ENCODE measurements around the gene LGALS12.
"Not testable (repeated sequence)": the region's sequence is repeated elsewhere in the genome, so short reads cannot be mapped to it uniquely, and the experiment has no call there.

The LGALS12 gene

DNA sequence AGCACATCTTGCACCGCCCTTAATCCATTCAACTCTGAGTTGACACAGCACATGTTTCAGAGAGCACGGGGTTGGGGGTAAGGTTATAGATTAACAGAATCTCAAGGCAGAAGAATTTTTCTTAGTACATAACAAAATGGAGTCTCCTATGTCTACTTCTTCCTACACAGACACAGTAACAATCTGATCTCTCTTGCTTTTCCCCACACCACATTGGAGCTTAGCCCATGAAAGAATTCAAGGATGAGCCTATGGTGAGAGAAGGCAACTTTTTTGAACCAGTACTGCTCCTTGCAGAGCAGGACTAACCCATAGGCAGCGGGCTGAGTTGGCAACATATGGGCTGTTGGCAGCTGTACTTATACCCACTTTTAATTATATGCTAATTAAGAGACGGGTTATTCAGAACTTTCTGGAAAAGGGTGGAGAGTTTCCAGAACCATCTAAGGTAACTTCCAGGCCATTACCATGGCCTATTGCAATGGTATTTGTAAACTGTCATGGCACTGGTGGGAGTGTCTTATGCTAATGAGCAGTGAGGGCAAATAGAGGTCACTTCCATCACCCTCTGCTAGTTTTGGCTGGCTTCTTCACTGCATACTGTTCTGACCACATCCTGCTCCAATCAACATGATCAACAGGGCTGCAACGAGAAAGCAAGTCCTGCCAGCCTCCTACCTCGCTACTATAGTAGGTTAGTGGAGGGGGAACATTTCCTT is 25.3 kb downstream of the LGALS12 start:
- 63 to 71% methylated on average over 1 to 4 of the region's 6 CpGs for WGBS, 2 experiments
- H3K27ac ChIP-seq (ENCODE audit: insufficient read depth, low read depth, low read length, poor library complexity, severe bottlenecking); H3K4me3 ChIP-seq (ENCODE audit: insufficient read depth, low read depth, low read length); H3K36me3 ChIP-seq (ENCODE audit: control insufficient read depth, insufficient read depth, low read length); H3K27me3 ChIP-seq (ENCODE audit: control insufficient read depth, insufficient read depth, low read length, poor library complexity, severe bottlenecking); H3K9me3 ChIP-seq (ENCODE audit: control insufficient read depth, low read length): not testable (repeated sequence)
- peaks cover 20% of the 10 kb centered on the region for H3K4me1 ChIP-seq (ENCODE audit: control insufficient read depth, insufficient read depth, low read length)

DNA sequence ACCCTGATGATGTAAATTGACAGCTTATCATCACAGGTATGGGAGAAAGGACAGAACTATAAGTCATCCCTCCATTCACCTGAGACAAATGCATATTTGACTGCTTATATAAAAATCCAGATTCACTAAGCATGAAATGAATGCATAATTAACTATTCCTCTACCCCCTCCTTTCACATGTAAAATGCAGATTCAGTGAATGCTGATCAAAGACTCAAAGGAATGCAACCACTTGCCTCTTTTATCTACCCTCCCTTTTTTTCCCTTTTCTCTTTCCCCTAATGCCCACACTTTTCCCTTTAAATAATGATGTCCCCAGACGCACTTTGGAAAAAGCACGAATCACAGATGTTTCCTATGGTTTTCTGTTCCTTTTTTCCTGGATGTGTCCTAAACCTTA is 26.2 kb downstream of the LGALS12 start:
- H3K4me3 ChIP-seq (ENCODE audit: insufficient read depth, low read depth, low read length): no peak overlapping the region
- peaks cover 4% of the 10 kb centered on the region for H3K27me3 ChIP-seq (ENCODE audit: control insufficient read depth, insufficient read depth, low read length, poor library complexity, severe bottlenecking)
- 41 to 46% methylated on average over 2 of the region's 2 CpGs for WGBS, 2 experiments
- H3K9me3 ChIP-seq (ENCODE audit: control insufficient read depth, low read length): no peaks in the 10 kb centered on the region
- H3K4me1 ChIP-seq (ENCODE audit: control insufficient read depth, insufficient read depth, low read length): peaks cover 26% of the 10 kb centered on the region
- H3K27ac ChIP-seq (ENCODE audit: insufficient read depth, low read depth, low read length, poor library complexity, severe bottlenecking): no peak overlapping the region
- H3K36me3 ChIP-seq (ENCODE audit: control insufficient read depth, insufficient read depth, low read length): no peaks in the 10 kb centered on the region

- H3K4me3 ChIP-seq (ENCODE audit: insufficient read depth, low read depth, low read length): no peak overlapping the region
- no peak overlapping the region for H3K27ac ChIP-seq (ENCODE audit: insufficient read depth, low read depth, low read length, poor library complexity, severe bottlenecking)
- peaks cover 4% of the 10 kb centered on the region for H3K27me3 ChIP-seq (ENCODE audit: control insufficient read depth, insufficient read depth, low read length, poor library complexity, severe bottlenecking)
- 60 to 61% methylated on average over 4 of the region's 4 CpGs for WGBS, 2 experiments
- H3K9me3 ChIP-seq (ENCODE audit: control insufficient read depth, low read length): no peaks in the 10 kb centered on the region
- peaks cover 34% of the 10 kb centered on the region for H3K4me1 ChIP-seq (ENCODE audit: control insufficient read depth, insufficient read depth, low read length)
- no peaks in the 10 kb centered on the region for H3K36me3 ChIP-seq (ENCODE audit: control insufficient read depth, insufficient read depth, low read length)
Observed at GRCh38 chr11:63532799-63533475, 27.1 kb downstream of the LGALS12 start.

- peaks cover 34% of the 10 kb centered on the region for H3K4me1 ChIP-seq (ENCODE audit: control insufficient read depth, insufficient read depth, low read length)
- WGBS, 2 experiments: 93 to 97% methylated on average over 3 of the region's 3 CpGs
- H3K27ac ChIP-seq (ENCODE audit: insufficient read depth, low read depth, low read length, poor library complexity, severe bottlenecking): no peak overlapping the region
- H3K4me3 ChIP-seq (ENCODE audit: insufficient read depth, low read depth, low read length): no peak overlapping the region
- no peaks in the 10 kb centered on the region for H3K9me3 ChIP-seq (ENCODE audit: control insufficient read depth, low read length)
- no peaks in the 10 kb centered on the region for H3K36me3 ChIP-seq (ENCODE audit: control insufficient read depth, insufficient read depth, low read length)
- peaks cover 3% of the 10 kb centered on the region for H3K27me3 ChIP-seq (ENCODE audit: control insufficient read depth, insufficient read depth, low read length, poor library complexity, severe bottlenecking)
Observed at GRCh38 chr11:63534076-63534475, 28.2 kb downstream of the LGALS12 start.

DNA sequence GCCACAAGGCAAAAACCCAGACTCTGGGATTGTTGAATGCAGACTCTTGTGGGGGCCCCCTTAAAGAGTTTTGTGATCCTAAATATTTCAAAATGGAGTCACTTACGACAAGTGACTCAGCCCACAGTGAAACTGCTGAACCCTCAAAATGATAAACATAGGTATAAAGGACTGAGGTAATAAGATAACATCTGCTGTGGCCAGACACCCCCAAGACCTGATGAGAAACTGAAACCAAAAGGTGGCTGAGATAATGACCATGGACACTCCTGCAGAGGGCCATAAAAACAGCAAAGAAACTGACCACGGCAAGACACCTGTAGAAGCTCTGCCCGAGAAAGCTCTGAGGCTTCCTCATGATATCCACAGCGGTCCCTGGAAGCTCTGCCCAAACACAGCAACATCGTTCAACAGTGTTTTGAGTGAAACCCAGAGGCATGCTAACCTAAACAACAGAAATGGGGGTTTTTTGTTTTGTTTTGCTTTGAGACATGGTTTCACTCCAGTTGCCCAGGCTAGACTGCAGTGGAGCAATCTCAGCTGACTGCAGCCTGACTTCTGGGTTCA is 29.1 kb downstream of the LGALS12 start:
- Histone ChIP-seq H3K36me3 (ENCODE audit: control insufficient read depth, insufficient read depth, low read length) (no peaks in the 10 kb centered on the region), H3K9me3 (ENCODE audit: control insufficient read depth, low read length) (no peaks in the 10 kb centered on the region), H3K4me1 (ENCODE audit: control insufficient read depth, insufficient read depth, low read length) (peaks cover 27% of the 10 kb centered on the region), H3K4me3 (ENCODE audit: insufficient read depth, low read depth, low read length) (no peak overlapping the region), H3K27ac (ENCODE audit: insufficient read depth, low read depth, low read length, poor library complexity, severe bottlenecking) (no peak overlapping the region), H3K27me3 (ENCODE audit: control insufficient read depth, insufficient read depth, low read length, poor library complexity, severe bottlenecking) (no peaks in the 10 kb centered on the region)
- WGBS, 2 experiments: 91 to 96% methylated on average over 5 of the region's 5 CpGs

DNA sequence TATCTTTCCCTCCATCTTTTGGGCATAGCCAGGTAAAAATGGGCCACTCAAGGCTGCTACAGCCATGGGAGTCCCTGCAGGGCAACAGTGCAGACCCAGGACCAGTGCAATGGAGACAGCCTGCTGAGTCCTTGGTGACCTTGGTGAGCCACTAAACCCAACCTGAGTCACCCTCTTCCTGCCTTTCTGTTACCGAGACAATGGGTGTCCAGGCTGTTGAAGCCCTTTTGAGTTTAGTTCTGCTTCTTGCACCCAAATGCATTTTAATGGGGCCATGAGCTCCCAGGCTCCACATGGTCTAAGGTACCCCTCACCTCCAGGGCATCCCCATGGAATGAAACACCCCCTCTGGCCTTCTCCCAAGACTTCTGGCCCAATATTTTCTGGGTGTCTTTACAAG is 29.9 kb downstream of the LGALS12 start:
- no peaks in the 10 kb centered on the region for H3K9me3 ChIP-seq (ENCODE audit: control insufficient read depth, low read length)
- no peaks in the 10 kb centered on the region for H3K27me3 ChIP-seq (ENCODE audit: control insufficient read depth, insufficient read depth, low read length, poor library complexity, severe bottlenecking)
- H3K4me3 ChIP-seq (ENCODE audit: insufficient read depth, low read depth, low read length): no peak overlapping the region
- WGBS, 2 experiments: 93 to 96% methylated on average over 1 of the region's 1 CpG
- H3K4me1 ChIP-seq (ENCODE audit: control insufficient read depth, insufficient read depth, low read length): peaks cover 27% of the 10 kb centered on the region
- no peak overlapping the region for H3K27ac ChIP-seq (ENCODE audit: insufficient read depth, low read depth, low read length, poor library complexity, severe bottlenecking)
- no peaks in the 10 kb centered on the region for H3K36me3 ChIP-seq (ENCODE audit: control insufficient read depth, insufficient read depth, low read length)

GRCh38 chr11:63536669-63537292 is 30.9 kb downstream of the LGALS12 start, which contains the start of gene PLAAT4:
Gene PLAAT4 (plus strand): TSS chr11:63536808. CDS start chr11:63536869, 61 bp downstream.
- peaks cover 19% of the 10 kb centered on the region for H3K4me1 ChIP-seq (ENCODE audit: control insufficient read depth, insufficient read depth, low read length)
- WGBS, 2 experiments: 90 to 91% methylated on average over 10 of the region's 10 CpGs
- no peaks in the 10 kb centered on the region for H3K9me3 ChIP-seq (ENCODE audit: control insufficient read depth, low read length)
- H3K27ac ChIP-seq (ENCODE audit: insufficient read depth, low read depth, low read length, poor library complexity, severe bottlenecking): no peak within 1 kb of the TSS
- H3K27me3 ChIP-seq (ENCODE audit: control insufficient read depth, insufficient read depth, low read length, poor library complexity, severe bottlenecking): no peaks in the 10 kb centered on the region
- H3K4me3 ChIP-seq (ENCODE audit: insufficient read depth, low read depth, low read length): no peak within 1 kb of the TSS
- no peaks in the 10 kb centered on the region for H3K36me3 ChIP-seq (ENCODE audit: control insufficient read depth, insufficient read depth, low read length)

DNA sequence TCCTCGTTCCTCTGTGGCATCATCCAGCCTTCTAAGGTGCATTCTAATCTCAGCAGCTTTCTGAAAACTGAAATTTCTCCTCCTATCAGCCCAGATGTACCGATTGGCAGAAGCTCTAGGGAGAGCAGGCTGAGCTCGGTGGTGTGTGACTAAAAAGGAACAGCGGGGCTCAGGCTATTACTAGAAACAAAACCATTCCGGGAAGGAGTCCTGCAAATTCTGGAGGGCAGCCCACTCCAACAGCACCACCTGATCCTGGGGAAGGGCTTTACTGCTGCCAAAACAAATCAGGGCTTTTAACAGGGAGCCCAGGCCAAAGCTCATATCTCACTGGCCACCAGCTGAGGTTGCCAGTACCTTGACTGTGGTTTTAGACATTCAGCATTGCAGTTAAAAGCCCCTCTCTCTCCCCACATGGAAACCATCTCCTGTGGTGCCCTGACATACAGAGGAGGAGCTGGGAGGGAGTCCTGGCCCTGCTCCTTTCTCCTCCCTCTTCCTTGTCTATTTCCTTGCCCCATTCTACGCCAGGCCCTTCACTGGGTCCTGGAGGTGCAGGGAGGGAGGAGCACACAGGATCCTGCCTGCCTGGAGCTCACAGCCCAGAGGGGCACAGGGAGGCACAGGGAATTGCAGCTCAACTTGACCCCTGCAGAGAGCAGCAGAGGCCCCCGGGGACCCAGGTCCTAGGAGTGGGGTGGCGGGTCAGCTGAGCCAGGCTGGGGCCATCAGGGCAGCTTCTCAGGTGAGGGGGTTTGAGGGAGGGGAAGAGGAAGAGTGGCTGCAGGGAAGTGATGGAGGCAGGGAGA is 31.6 kb downstream of the LGALS12 start:
- no peak overlapping the region for H3K27ac ChIP-seq (ENCODE audit: insufficient read depth, low read depth, low read length, poor library complexity, severe bottlenecking)
- no peak overlapping the region for H3K4me3 ChIP-seq (ENCODE audit: insufficient read depth, low read depth, low read length)
- H3K9me3 ChIP-seq (ENCODE audit: control insufficient read depth, low read length): no peaks in the 10 kb centered on the region
- 73 to 75% methylated on average over 8 of the region's 8 CpGs for WGBS, 2 experiments
- H3K4me1 ChIP-seq (ENCODE audit: control insufficient read depth, insufficient read depth, low read length): peaks cover 19% of the 10 kb centered on the region
- no peaks in the 10 kb centered on the region for H3K27me3 ChIP-seq (ENCODE audit: control insufficient read depth, insufficient read depth, low read length, poor library complexity, severe bottlenecking)
- H3K36me3 ChIP-seq (ENCODE audit: control insufficient read depth, insufficient read depth, low read length): no peaks in the 10 kb centered on the region

- WGBS, 2 experiments: 89 to 91% methylated on average over 2 of the region's 2 CpGs
- not testable (repeated sequence) for H3K36me3 ChIP-seq (ENCODE audit: control insufficient read depth, insufficient read depth, low read length); H3K27me3 ChIP-seq (ENCODE audit: control insufficient read depth, insufficient read depth, low read length, poor library complexity, severe bottlenecking); H3K4me3 ChIP-seq (ENCODE audit: insufficient read depth, low read depth, low read length); H3K9me3 ChIP-seq (ENCODE audit: control insufficient read depth, low read length); H3K27ac ChIP-seq (ENCODE audit: insufficient read depth, low read depth, low read length, poor library complexity, severe bottlenecking); H3K4me1 ChIP-seq (ENCODE audit: control insufficient read depth, insufficient read depth, low read length)
Observed at GRCh38 chr11:63542506-63542905, 36.6 kb downstream of the LGALS12 start.
